ENCODE results near the gene FBXL19. TPM values are rescaled to one million over a fixed set of nuclear protein-coding genes. Genes with fewer than 3 reads are reported as not detected.
A peak's percentile ranks its signal among the peaks of the same experiment; 100 is the strongest.

The FBXL19 gene
- total and polyA plus RNA-seq, 2 of the 13 experiments (the other 11 are each of a cell fraction or from before 2014, with no cell fraction given): 6.0 to 13.7 TPM

- TF ChIP-seq ATF5 (CRISPR knock-in tag; IDR thresholded peaks at IDR 0.05; ENCODE audit: low read depth) (no peak), ZBTB33 (CRISPR knock-in tag; IDR thresholded peaks at IDR 0.05) (peak; percentile 88), ZSCAN29 (CRISPR knock-in tag; conservative IDR thresholded peaks at IDR 0.05) (no peak; the same call in 1 of the 2 replicates), RFX5 (IDR thresholded peaks at IDR 0.05; ENCODE audit: low read depth, low read length) (no peak), ZNF644 (CRISPR knock-in tag; IDR thresholded peaks at IDR 0.05; ENCODE audit: low read depth) (peak; percentile 72; the same call in 1 of the 2 replicates), ZBTB25 (CRISPR knock-in tag; IDR thresholded peaks at IDR 0.05) (peak; percentile 63; the same call in 1 of the 2 replicates), ZBTB20 (CRISPR knock-in tag; IDR thresholded peaks at IDR 0.05; ENCODE audit: borderline replicate concordance, low read depth) (0 out of 2 replicates have a peak, but pooled peaks have one; percentile 60), ZNF652 (CRISPR knock-in tag; IDR thresholded peaks at IDR 0.05; ENCODE audit: borderline replicate concordance, low read depth) (no peak), ZNF598 (CRISPR knock-in tag; IDR thresholded peaks at IDR 0.05; ENCODE audit: borderline replicate concordance) (0 out of 2 replicates have a peak, but pooled peaks have one; percentile 65), ZNF605 (CRISPR knock-in tag; IDR thresholded peaks at IDR 0.05) (peak; percentile 78), KDM2A (CRISPR knock-in tag; IDR thresholded peaks at IDR 0.05; ENCODE audit: borderline replicate concordance, low read depth) (peak; percentile 89), ZNF660 (CRISPR knock-in tag; IDR thresholded peaks at IDR 0.05; ENCODE audit: borderline replicate concordance, low read depth) (no peak), NCOA2 (CRISPR knock-in tag; IDR thresholded peaks at IDR 0.05) (0 out of 2 replicates have a peak, but pooled peaks have one; percentile 25)
- TF ChIP-seq, protein P1, sequence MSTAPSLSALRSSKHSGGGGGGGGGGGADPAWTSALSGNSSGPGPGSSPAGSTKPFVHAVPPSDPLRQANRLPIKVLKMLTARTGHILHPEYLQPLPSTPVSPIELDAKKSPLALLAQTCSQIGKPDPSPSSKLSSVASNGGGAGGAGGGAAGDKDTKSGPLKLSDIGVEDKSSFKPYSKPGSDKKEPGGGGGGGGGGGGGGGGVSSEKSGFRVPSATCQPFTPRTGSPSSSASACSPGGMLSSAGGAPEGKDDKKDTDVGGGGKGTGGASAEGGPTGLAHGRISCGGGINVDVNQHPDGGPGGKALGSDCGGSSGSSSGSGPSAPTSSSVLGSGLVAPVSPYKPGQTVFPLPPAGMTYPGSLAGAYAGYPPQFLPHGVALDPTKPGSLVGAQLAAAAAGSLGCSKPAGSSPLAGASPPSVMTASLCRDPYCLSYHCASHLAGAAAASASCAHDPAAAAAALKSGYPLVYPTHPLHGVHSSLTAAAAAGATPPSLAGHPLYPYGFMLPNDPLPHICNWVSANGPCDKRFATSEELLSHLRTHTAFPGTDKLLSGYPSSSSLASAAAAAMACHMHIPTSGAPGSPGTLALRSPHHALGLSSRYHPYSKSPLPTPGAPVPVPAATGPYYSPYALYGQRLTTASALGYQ (CRISPR knock-in tag; IDR thresholded peaks at IDR 0.05): no peak
- TF ChIP-seq, protein P2, sequence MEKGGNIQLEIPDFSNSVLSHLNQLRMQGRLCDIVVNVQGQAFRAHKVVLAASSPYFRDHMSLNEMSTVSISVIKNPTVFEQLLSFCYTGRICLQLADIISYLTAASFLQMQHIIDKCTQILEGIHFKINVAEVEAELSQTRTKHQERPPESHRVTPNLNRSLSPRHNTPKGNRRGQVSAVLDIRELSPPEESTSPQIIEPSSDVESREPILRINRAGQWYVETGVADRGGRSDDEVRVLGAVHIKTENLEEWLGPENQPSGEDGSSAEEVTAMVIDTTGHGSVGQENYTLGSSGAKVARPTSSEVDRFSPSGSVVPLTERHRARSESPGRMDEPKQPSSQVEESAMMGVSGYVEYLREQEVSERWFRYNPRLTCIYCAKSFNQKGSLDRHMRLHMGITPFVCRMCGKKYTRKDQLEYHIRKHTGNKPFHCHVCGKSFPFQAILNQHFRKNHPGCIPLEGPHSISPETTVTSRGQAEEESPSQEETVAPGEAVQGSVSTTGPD (CRISPR knock-in tag; IDR thresholded peaks at IDR 0.05): no peak
- TF ChIP-seq, protein P3, sequence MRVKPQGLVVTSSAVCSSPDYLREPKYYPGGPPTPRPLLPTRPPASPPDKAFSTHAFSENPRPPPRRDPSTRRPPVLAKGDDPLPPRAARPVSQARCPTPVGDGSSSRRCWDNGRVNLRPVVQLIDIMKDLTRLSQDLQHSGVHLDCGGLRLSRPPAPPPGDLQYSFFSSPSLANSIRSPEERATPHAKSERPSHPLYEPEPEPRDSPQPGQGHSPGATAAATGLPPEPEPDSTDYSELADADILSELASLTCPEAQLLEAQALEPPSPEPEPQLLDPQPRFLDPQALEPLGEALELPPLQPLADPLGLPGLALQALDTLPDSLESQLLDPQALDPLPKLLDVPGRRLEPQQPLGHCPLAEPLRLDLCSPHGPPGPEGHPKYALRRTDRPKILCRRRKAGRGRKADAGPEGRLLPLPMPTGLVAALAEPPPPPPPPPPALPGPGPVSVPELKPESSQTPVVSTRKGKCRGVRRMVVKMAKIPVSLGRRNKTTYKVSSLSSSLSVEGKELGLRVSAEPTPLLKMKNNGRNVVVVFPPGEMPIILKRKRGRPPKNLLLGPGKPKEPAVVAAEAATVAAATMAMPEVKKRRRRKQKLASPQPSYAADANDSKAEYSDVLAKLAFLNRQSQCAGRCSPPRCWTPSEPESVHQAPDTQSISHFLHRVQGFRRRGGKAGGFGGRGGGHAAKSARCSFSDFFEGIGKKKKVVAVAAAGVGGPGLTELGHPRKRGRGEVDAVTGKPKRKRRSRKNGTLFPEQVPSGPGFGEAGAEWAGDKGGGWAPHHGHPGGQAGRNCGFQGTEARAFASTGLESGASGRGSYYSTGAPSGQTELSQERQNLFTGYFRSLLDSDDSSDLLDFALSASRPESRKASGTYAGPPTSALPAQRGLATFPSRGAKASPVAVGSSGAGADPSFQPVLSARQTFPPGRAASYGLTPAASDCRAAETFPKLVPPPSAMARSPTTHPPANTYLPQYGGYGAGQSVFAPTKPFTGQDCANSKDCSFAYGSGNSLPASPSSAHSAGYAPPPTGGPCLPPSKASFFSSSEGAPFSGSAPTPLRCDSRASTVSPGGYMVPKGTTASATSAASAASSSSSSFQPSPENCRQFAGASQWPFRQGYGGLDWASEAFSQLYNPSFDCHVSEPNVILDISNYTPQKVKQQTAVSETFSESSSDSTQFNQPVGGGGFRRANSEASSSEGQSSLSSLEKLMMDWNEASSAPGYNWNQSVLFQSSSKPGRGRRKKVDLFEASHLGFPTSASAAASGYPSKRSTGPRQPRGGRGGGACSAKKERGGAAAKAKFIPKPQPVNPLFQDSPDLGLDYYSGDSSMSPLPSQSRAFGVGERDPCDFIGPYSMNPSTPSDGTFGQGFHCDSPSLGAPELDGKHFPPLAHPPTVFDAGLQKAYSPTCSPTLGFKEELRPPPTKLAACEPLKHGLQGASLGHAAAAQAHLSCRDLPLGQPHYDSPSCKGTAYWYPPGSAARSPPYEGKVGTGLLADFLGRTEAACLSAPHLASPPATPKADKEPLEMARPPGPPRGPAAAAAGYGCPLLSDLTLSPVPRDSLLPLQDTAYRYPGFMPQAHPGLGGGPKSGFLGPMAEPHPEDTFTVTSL (CRISPR knock-in tag; IDR thresholded peaks at IDR 0.05; ENCODE audit: borderline replicate concordance): no peak
Measured at GRCh38 chr16:30953511-30954124, 30.2 kb downstream of the FBXL19 start (continued).

All from HepG2 (cell line).